SKM-1 treated with dmso at 0.1 percent for 144 hours (cell line): ENCODE data around the gene ZMYM3.

Experiments
- DNase-seq: peaks from one replicate; lab custom pipeline; 2025; ENCODE audit not compliant: unreplicated experiment; lab: John Stamatoyannopoulos, UW

ZMYM3 gene

GRCh38 chrX:71214604-71215337 lies 39.2 kb downstream of the ZMYM3 start:
- no peak for DNase-seq

- DNase-seq: no peak
Measured at GRCh38 chrX:71214152-71214551, 39.8 kb downstream of the ZMYM3 start.

GRCh38 chrX:71212536-71212935 lies 41.4 kb downstream of the ZMYM3 start:
- DNase-seq: no peak

- no peak for DNase-seq
Measured at GRCh38 chrX:71210816-71211215, 43.1 kb downstream of the ZMYM3 start.

- DNase-seq: no peak
Measured at GRCh38 chrX:71199252-71200008, 54.5 kb downstream of the ZMYM3 start.

- DNase-seq: peak; percentile 67
Measured at GRCh38 chrX:71198066-71198465, 55.9 kb downstream of the ZMYM3 start.

- DNase-seq: no peak
Measured at GRCh38 chrX:71195964-71196649, 57.8 kb downstream of the ZMYM3 start.

GRCh38 chrX:71191248-71191647 lies 62.7 kb downstream of the ZMYM3 start:
- no peak for DNase-seq
